GM18517 (cell line): ENCODE measurements around the gene CCDC194.

Experiments
- ATAC-seq: cut with Tn5 transposase; IDR thresholded peaks from one replicate; pipeline ENCODE4 v1.9.1; 2021; ENCODE audit warnings: mild to moderate bottlenecking, moderate library complexity; ENCODE audit not compliant: unreplicated experiment

Gene CCDC194

GRCh38 chr19:17406046-17406886 is 12.3 kb upstream of the CCDC194 start:
- no peak for ATAC-seq

- peak; percentile 78 for ATAC-seq
These were observed 11.5 kb upstream of the CCDC194 start, which contains the start of gene BST2 for GRCh38 chr19:17405250-17406045. BST2 (minus strand) TSS chr19:17405630; CDS start chr19:17405575, 55 bp downstream.

DNA sequence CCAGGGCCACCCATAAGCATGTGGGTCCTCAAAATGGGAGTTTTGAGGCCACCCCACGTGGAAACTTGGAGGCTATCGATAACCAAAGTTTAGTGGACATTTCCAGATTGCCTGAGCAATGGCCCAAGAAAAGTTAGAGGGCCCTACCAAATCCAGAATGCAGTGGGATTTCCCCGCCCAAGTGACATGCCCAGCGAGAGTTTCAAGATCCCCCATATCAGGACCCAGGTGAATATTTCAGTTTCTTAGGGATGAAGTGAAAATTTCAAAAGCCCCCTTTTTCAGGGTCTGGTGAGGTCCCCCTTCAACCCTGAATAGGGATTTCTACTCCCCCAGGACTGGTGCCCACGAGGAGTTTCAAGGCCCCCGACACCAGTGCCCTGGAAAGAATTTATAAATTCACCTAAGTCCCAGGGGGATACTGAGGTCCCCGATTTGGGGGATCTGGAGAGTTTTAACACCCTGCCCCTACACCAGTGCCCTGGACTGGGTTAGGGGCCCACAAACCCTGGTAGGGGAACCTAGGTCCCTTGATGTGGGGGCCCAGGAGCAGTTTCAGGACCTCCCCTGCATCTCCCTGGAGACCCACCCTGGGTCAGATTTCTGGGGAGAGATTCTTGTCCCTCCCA is 10.7 kb upstream of the CCDC194 start:
- no peak for ATAC-seq

DNA sequence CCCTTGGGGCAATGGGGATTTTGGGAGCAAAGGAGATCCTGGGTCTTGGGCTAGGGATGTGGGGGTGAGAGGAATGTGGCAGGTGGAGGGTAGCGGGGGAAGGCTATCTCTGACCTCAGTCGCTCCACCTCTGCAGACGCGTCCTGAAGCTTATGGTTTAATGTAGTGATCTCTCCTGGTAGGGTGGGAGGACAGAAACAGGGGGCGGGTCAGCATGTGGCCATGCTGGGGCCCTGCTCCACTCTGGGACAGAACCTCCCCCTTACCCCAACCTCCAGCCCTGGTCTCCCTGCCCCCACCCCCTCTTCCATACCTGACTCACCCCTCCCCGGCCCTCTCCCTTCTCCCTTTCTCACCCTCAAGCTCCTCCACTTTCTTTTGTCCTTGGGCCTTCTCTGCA is 10.0 kb upstream of the CCDC194 start:
- no peak for ATAC-seq

DNA sequence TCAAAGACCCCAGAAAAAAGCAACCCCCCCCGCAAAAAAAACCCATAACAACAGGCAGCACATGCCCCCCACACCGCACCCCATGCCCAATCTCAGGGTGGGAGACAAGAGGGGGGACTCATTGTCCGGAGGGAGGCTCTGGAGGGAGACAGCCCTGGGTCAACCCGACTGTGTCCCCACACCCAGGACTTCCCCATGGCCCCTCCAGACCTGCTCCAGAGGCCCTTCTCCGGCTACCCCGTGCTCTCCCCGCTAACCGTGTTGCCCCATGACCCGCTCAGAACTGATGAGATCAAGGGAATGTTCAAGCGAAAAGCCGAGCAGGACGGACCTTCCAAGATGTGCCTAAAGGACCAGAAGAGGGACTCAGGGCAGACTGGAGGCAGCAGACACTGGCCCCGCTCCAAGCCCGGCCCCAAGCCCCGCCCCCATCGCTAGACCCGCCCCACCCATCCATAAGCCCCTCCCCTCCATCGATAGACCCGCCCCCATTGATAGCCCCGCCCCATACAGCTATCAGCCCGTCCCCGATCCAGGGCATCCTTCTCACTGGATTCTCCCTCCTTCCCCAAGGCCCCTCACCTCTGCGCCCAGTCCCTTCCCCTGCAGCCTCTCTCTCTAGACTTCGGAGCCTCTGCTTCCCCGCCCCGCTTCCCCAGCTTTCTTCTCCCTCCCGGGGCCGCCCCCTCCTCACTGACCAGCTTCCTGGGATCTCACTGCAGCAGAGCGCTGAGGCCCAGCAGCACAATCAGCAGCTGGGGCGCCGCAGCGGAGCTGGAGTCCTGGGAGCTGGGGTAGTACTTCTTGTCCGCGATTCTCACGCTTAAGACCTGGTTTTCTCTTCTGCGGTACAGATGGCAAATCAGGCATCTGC is 9.2 kb upstream of the CCDC194 start:
- no peak for ATAC-seq

- no peak for ATAC-seq
These were observed 7.6 kb upstream of the CCDC194 start for GRCh38 chr19:17401628-17402027.

GRCh38 chr19:17398902-17399527 is 5.0 kb upstream of the CCDC194 start:
- no peak for ATAC-seq

GRCh38 chr19:17394891-17395415 is 957 bp upstream of the CCDC194 start:
- no peak for ATAC-seq

- ATAC-seq: no peak
These were observed 994 bp downstream of the CCDC194 start for GRCh38 chr19:17393002-17393401.

- ATAC-seq: peak; percentile 23
These were observed 2.4 kb downstream of the CCDC194 start for GRCh38 chr19:17391371-17392151.

GRCh38 chr19:17390665-17391370 is 3.2 kb downstream of the CCDC194 start:
- peak; percentile 58 for ATAC-seq

GRCh38 chr19:17389957-17390664 is 3.9 kb downstream of the CCDC194 start:
- ATAC-seq: no peak

DNA sequence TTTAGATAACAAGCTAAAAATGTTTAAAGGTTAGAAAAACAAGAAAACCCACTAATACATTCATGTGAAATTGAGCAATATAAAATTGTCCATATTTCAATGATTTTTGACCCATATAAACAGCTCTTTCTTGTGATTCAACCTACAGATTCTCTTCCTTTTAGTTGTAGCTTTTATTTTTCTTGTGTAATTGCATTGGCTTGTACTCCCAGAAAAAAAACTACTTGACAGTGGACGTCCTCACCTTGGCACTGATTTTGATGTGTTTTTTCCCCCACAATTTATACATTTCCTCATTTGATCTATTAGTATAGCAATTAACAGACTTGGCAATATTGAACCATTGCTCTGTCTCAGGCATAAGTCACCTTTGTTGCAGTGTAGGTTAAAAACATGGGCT is 4.7 kb downstream of the CCDC194 start:
- no peak for ATAC-seq

DNA sequence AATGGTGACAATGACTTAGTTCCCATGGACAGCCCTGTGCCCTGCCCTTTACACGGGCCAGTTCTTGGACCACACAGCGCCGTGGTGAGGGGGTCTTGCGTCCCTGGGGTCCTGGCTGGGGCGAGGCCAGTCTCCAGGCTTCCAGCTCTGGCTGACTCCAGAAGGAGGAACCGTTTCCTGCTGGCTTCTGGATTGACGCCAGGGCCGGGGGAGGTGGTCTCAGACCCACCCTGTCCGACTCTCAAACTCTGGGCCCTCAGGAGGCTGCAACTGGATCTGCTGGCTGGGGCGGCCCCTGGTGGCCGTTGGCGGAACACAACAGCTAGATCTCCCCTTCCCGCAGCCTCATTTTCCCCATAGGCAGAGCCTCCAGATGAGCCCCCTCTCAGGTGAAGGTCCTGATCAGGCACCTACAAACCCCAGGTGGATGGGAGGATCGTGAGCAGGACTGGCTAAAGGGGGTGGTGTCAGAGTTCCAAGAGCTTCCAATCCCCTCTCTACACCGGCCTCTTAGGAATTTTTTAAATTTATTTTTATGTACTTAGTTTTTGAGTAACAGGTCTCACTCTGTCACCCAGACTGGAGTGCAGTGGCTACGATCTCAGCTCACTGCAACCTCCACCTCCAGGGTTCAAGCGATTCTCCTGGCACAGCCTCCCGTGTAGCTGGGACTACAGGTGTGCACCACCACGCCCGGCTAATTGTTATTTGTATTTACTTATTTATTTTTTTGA is 8.0 kb downstream of the CCDC194 start:
- ATAC-seq: no peak

- ATAC-seq: no peak
These were observed 13.4 kb downstream of the CCDC194 start for GRCh38 chr19:17380426-17381138.

DNA sequence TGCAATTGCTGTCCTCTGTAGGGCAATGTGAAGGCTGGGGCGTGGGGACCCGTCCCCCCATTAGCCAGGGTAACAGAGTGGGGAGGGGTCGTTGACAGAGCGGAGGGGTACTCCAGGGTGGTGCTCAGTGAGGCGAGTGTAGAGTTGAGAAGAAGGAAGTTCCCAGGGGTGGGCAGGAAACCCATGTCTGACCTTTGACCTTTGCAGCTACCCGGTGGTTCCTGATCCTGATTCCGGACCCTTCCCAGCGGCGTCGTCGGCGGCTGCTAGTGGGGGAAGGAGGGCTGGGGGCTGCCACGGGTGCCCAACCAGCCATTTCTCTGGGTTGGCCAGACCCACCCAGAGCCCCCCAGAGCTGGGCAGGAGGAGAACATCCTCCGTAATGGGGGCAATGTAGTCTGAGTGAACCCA is 14.8 kb downstream of the CCDC194 start:
- ATAC-seq: no peak
